Activated T-helper 1 cell treated with anti-CD3 and anti-CD28 coated beads, Interleukin-12 subunit alpha, Interleukin-12 subunit beta, Interleukin-2, Interleukin-4 antibody, amounts not matched to agents 30 ng/mL and 10 ng/mL and 1 ng/mL, durations not matched to agents 14 hours and 24 hours and 36 hours (primary cell): ENCODE results near the gene GARS1. TPM values are rescaled to one million over a fixed set of nuclear protein-coding genes. Genes with fewer than 3 reads are reported as not detected.
"Not testable (repeated sequence)": the region's sequence is repeated elsewhere in the genome, so short reads cannot be mapped to it uniquely, and the experiment has no call there.

ENCODE experiments used
- DNase-seq: peaks from one replicate; pipeline ENCODE4 v3.0.0; 2021; ENCODE audit warnings: low spot score
- H3K27ac Mint-ChIP-seq: one replicate; pipeline ENCODE4 v1.8.0; 2021; ENCODE audit warnings: mild to moderate bottlenecking, mixed read lengths
- H3K27me3 Mint-ChIP-seq: one replicate; pipeline ENCODE4 v1.8.0; 2022; ENCODE audit warnings: mild to moderate bottlenecking, moderate library complexity, mixed read lengths; ENCODE audit not compliant: insufficient read depth
- H3K36me3 Mint-ChIP-seq: one replicate; pipeline ENCODE4 v1.8.0; 2021; ENCODE audit warnings: low read depth, mixed read lengths
- H3K4me1 Mint-ChIP-seq: one replicate; pipeline ENCODE4 v1.8.0; 2021; ENCODE audit warnings: low read depth, mixed read lengths
- H3K4me3 Mint-ChIP-seq: one replicate; pipeline ENCODE4 v1.8.0; 2021; ENCODE audit warnings: mild to moderate bottlenecking, moderate library complexity, mixed read lengths
- H3K9me3 Mint-ChIP-seq: one replicate; pipeline ENCODE4 v1.8.0; 2021; ENCODE audit warnings: mixed read lengths
- intact Hi-C: fragments of 100-400 bp; cut with micrococcal nuclease; formaldehyde crosslinking; loops from one replicate; pipeline ENCODE4 v1.15.1; 2024
- total RNA-seq: library from RNA; stranded (reverse); gene quantifications from 2 replicates; pipeline ENCODE4 v1.2.3, GENCODE V29; 2022

The GARS1 gene
- total RNA-seq, 1 donor from 2014 or later: 250 TPM

DNA sequence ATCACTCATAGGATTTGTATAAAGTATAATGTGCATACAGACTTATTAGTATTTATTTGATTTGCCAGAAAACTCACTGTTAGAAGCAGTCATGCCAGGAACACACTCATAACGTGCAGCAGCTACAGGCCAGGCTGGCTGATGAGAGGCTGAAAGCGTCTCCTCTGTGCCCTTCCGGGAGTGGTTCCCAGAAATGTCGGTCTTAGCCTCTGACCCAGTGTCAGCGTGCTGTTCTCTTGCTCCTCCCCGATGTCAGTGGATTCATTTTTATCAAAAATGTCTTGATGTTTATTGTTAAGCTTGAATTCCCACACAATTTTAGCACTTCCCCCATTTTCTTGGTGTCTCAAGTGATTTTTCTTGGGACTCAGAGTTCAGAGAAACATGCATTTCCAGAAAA, 33.3 kb upstream of the GARS1 start:
- no peaks in the 10 kb centered on the region for H3K9me3 Mint-ChIP-seq
- H3K4me1 Mint-ChIP-seq: no peaks in the 10 kb centered on the region
- intact Hi-C loops: loop anchor here (5.0 to 10.0 kb wide), 2 partner anchors 209 to 497 kb away; no protein-coding TSS in a partner anchor
- H3K27me3 Mint-ChIP-seq: no peaks in the 10 kb centered on the region
- H3K36me3 Mint-ChIP-seq: peaks cover 7% of the 10 kb centered on the region
- no peak overlapping the region for H3K4me3 Mint-ChIP-seq
- no peak overlapping the region for H3K27ac Mint-ChIP-seq
- no peak for DNase-seq

DNA sequence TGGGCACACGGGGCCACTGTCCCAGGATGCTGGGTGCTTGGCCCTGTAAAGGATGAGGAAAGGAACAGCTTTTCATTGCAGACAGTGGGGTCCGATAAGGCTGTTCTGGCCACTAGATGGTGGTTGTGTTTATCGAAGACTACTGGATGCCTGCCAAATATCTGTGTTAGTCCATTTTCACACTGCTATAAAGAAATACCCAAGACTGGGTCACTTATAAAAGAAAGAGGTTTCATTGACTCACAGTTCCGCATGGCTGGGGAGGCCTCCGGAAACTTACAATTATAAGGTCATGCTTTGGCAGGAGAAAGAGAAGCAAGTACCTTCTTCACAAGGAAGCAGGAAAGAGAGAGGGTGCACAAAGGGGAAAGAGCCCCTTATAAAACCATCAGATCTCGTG, 32.2 kb upstream of the GARS1 start:
- no peaks in the 10 kb centered on the region for H3K9me3 Mint-ChIP-seq
- no peaks in the 10 kb centered on the region for H3K4me1 Mint-ChIP-seq

DNA sequence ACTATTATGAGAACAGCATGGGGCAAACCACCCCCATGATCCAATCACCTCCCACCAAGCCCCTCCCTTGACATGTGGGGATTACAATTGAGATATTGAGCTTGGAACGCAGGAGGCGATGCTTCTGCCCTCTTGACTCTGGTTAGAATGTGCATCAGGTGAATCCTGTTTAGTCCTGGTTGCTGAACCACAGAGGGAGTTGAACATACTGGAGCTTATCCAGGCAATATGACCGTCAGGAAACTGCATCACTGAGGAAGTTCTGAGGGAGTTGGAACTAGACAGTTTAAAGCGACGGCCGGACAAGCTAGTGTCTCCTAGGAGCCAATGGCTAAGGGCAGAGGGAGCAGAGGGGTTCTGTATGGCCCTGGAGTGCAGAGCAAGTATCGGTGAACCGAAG, 31.8 kb upstream of the GARS1 start:
- Mint-ChIP-seq H3K9me3 (no peaks in the 10 kb centered on the region), H3K27me3 (no peaks in the 10 kb centered on the region), H3K4me3 (no peak overlapping the region), H3K36me3 (peaks cover 7% of the 10 kb centered on the region), H3K27ac (no peak overlapping the region), H3K4me1 (no peaks in the 10 kb centered on the region)
- no peak for DNase-seq
- intact Hi-C loops: loop anchor here (5.0 to 10.0 kb wide), 2 partner anchors 211 to 498 kb away; no protein-coding TSS in a partner anchor

More for the DNA sequence above, 32.2 kb upstream of the GARS1 start:
- intact Hi-C loops: loop anchor here (5.0 to 10.0 kb wide), 2 partner anchors 210 to 498 kb away; no protein-coding TSS in a partner anchor
- no peak for DNase-seq
- no peaks in the 10 kb centered on the region for H3K27me3 Mint-ChIP-seq
- H3K36me3 Mint-ChIP-seq: peaks cover 7% of the 10 kb centered on the region
- no peak overlapping the region for H3K27ac Mint-ChIP-seq
- no peak overlapping the region for H3K4me3 Mint-ChIP-seq

DNA sequence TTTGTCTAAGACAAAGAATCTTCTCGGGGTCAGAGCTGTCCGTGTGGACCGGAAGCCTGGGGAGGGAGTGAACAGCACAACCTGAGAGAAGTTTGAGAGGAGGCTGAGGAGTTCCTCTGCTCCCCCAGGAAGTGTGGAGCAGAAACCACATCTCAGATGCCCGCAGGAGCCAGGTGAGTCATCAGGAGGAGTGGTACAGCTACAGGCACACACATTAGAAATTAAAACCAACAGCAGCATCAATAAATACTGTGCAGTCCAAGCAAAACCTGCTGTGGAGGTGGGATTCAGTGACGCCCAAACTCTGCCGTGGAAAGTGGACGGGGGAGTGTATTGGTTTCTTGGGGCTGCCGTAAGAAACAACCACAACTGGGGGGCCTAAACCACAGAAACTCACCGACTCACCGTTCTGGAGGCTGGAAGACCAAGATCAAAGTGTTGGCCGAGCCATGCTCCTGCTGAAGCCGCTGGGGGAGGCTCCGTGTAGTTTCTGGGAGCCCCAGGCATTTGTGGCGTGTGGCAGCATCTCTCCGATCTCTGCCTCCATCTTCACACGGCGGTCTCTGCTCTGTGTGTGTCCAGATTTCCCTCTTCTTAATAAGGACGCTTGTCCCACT, 31.2 kb upstream of the GARS1 start:
- H3K4me1 Mint-ChIP-seq: no peaks in the 10 kb centered on the region
- H3K27me3 Mint-ChIP-seq: no peaks in the 10 kb centered on the region
- H3K4me3 Mint-ChIP-seq: no peak overlapping the region
- intact Hi-C loops: loop anchor here (5.0 to 10.0 kb wide), 2 partner anchors 211 to 499 kb away; no protein-coding TSS in a partner anchor
- no peaks in the 10 kb centered on the region for H3K9me3 Mint-ChIP-seq
- no peak for DNase-seq
- H3K27ac Mint-ChIP-seq: no peak overlapping the region
- H3K36me3 Mint-ChIP-seq: peaks cover 9% of the 10 kb centered on the region

DNA sequence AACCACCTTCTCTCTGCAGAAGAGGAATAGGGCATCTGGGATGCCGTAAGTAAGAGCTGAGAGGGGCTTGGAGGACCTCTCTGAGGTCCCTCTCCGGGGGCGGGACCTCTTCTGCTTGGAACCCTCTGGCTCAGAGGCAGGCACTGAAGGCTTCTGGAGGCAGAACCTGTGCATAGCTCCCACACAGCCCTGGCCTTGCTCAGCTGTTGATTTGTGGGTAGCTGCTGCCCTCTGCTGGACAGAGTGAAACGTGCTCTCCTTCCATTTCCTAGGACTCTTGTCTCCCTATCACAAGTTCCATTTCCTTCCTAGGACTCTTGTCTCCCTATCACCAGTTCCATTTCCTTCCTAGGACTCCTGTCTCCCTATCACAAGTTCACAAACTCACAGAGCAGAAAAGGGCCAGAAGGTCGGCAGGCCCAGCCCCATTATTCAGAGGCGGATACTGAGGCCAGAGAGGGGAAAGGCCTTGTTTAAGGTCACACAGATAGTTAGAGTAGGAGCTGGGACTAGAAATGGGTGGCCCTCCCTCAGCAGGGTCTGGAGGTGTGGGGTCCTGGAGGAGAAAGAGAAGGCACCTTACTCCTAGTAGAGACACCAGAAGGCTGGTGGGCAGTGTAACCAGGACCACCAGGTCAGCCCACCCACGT, 30.3 kb upstream of the GARS1 start:
- no peak overlapping the region for H3K4me3 Mint-ChIP-seq

DNA sequence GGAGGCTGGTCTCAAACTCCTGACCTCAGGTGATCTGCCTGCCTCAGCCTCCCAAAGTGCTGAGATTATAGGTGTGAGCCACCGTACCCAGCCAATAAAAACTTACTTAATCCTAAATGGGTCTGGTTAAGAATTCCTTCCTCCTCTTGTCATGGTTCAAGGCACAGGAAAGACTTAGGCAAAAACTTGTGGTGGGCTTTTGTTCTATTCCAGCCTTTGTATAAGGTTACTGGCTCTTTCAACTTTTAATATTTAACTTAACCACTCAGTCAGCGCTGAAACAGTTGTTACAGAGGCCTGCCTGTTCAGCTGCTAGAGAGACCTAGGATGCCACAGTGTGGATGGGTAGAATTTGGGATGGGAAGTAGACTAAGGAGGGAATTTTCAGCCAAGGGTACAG, 28.1 kb upstream of the GARS1 start:
- H3K4me3 Mint-ChIP-seq: no peak overlapping the region
- no peaks in the 10 kb centered on the region for H3K27me3 Mint-ChIP-seq
- H3K9me3 Mint-ChIP-seq: peaks cover 5% of the 10 kb centered on the region
- peaks cover 19% of the 10 kb centered on the region for H3K36me3 Mint-ChIP-seq
- no peak for DNase-seq
- intact Hi-C loops: loop anchor here (10.0 kb wide), 1 partner anchor 502 kb away; no protein-coding TSS in a partner anchor
- H3K27ac Mint-ChIP-seq: no peak overlapping the region
- H3K4me1 Mint-ChIP-seq: no peaks in the 10 kb centered on the region

More for the DNA sequence above, 30.3 kb upstream of the GARS1 start:
- peak; percentile 65 for DNase-seq
- no peaks in the 10 kb centered on the region for H3K4me1 Mint-ChIP-seq
- H3K27ac Mint-ChIP-seq: peak overlapping the region; percentile 13
- no peaks in the 10 kb centered on the region for H3K9me3 Mint-ChIP-seq
- intact Hi-C loops: loop anchor here (1.0 to 10.0 kb wide), 7 partner anchors 16 to 500 kb away; partner anchors contain the start of gene GGCT
- H3K27me3 Mint-ChIP-seq: no peaks in the 10 kb centered on the region
- H3K36me3 Mint-ChIP-seq: peaks cover 13% of the 10 kb centered on the region

DNA sequence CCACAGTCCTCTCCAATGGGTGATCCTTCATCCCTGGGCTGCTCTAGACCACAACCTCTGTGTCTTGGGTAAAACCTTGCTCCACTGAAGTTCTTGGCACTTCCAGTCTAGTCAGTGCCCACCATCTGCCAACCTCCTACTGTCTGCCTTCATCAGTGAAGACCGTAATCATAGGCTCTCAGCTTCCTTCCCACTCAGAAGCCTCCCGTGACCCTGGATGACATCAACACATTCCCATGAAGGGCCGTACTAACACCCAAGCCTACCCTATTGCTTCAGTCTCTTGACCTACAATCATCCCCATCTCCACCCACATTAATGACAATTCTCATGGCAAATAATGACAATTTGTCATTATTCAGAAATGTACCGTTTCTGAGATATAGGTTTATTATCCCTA, 27.6 kb upstream of the GARS1 start:
- intact Hi-C loops: loop anchor here (10.0 kb wide), 1 partner anchor 502 kb away; no protein-coding TSS in a partner anchor
- H3K27ac Mint-ChIP-seq: no peak overlapping the region

DNA sequence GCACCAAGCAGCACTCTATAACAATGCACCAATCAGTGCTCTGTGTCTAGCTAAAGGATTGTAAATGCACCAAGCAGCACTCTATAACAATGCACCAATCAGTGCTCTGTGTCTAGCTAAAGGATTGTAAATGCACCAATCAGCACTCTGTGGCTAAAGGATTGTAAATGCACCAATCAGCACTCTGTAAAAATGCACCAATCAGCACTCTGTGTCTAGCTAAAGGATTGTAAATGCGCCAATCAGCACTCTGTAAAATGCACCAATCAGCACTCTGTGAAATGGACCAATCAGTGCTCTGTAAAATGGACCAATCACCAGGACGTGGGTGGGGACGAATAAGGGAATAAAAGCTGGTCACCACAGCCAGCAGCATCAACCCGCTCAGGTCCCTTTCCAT, 24.4 kb upstream of the GARS1 start:
- H3K27ac Mint-ChIP-seq, H3K4me3 Mint-ChIP-seq, H3K4me1 Mint-ChIP-seq: not testable (repeated sequence)

More for the DNA sequence above, 27.6 kb upstream of the GARS1 start:
- peaks cover 18% of the 10 kb centered on the region for H3K36me3 Mint-ChIP-seq
- peaks cover 5% of the 10 kb centered on the region for H3K9me3 Mint-ChIP-seq
- DNase-seq: no peak
- H3K4me3 Mint-ChIP-seq: no peak overlapping the region
- no peaks in the 10 kb centered on the region for H3K27me3 Mint-ChIP-seq
- H3K4me1 Mint-ChIP-seq: no peaks in the 10 kb centered on the region

DNA sequence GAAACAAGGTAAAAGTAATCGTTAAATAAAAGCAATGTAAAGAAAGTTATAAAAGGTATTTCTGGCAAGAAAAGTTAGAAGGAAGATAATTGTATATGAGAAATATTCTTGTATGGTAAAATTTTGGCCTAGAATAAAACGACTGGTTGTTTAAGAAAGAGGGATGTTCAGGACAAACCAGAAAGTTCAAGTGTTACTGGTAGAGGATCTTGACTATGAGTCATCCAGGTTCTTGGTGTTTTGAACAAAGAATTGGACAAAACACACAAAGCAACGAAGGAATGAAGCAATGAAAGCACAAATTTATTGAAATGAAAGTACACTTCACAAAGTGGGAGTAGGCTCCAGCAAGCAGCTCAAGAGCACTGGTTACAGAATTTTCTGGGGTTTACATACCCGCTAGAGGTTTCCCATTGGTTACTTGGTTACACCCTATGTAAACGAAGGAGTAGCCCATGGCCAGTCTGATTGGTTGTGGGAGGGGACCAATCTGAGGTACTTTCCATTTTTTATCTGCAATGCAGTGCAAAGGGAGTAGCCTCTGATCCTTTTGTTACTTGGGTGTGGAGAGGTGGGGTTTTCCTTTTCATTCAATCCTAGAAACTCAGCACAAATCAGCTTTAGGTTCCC, 22.4 kb upstream of the GARS1 start:
- no peak for DNase-seq
- H3K36me3 Mint-ChIP-seq: peaks cover 43% of the 10 kb centered on the region
- H3K27me3 Mint-ChIP-seq: no peaks in the 10 kb centered on the region
- H3K9me3 Mint-ChIP-seq: peaks cover 21% of the 10 kb centered on the region
- intact Hi-C loops: no loop called here
- H3K4me1 Mint-ChIP-seq: no peaks in the 10 kb centered on the region
- H3K27ac Mint-ChIP-seq: no peak overlapping the region
- no peak overlapping the region for H3K4me3 Mint-ChIP-seq

More for the DNA sequence above, 24.4 kb upstream of the GARS1 start:
- DNase-seq, intact Hi-C loops, H3K9me3 Mint-ChIP-seq, H3K27me3 Mint-ChIP-seq: not testable (repeated sequence)
- peaks cover 29% of the 10 kb centered on the region for H3K36me3 Mint-ChIP-seq

DNA sequence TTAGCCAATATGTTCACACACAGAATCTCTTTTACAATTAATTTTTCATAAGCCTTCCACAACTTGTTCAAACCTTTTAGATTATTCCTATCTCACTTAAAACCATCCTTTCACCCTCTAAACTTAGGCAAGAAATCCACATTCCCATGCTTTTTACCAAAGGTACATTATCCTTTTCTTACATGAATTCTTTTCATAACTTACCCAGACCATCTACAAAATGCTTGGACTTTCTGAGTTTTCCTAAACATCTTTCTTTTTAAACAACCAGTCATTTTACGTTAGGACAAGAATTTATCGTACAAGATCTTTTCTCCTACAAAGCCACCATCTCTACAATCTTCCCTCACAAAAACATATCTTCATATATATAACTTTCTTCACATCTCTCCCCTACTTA, 18.8 kb upstream of the GARS1 start:
- intact Hi-C loops: no loop called here
- no peaks in the 10 kb centered on the region for H3K4me1 Mint-ChIP-seq
- DNase-seq: no peak
- no peak overlapping the region for H3K27ac Mint-ChIP-seq
- H3K27me3 Mint-ChIP-seq: no peaks in the 10 kb centered on the region
- peaks cover 21% of the 10 kb centered on the region for H3K9me3 Mint-ChIP-seq
- H3K36me3 Mint-ChIP-seq: peaks cover 57% of the 10 kb centered on the region
- no peak overlapping the region for H3K4me3 Mint-ChIP-seq

DNA sequence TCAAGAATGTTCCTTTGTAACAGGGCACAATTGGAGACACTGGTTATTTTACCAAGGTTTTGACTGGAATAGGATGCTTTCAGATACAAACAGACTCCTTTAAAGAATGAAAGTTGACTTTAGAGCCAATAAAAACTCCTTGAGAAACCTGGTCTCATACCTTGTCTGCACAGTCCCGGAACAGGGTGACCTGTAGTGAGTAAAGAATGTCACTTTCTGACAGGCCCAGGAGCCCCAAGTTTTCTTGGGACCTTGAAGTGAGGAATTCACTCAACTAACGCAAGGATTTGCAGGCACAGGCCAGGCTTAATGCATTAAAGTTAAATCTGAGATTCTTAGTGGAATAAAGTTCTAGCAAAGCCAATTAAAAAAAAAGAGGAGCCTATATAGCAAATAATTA, 11.5 kb upstream of the GARS1 start:
- no peaks in the 10 kb centered on the region for H3K4me1 Mint-ChIP-seq
- no peak for DNase-seq
- H3K27ac Mint-ChIP-seq: no peak overlapping the region
- H3K9me3 Mint-ChIP-seq: peaks cover 17% of the 10 kb centered on the region
- H3K27me3 Mint-ChIP-seq: no peaks in the 10 kb centered on the region
- intact Hi-C loops: no loop called here
- H3K4me3 Mint-ChIP-seq: no peak overlapping the region
- H3K36me3 Mint-ChIP-seq: peaks cover 50% of the 10 kb centered on the region

DNA sequence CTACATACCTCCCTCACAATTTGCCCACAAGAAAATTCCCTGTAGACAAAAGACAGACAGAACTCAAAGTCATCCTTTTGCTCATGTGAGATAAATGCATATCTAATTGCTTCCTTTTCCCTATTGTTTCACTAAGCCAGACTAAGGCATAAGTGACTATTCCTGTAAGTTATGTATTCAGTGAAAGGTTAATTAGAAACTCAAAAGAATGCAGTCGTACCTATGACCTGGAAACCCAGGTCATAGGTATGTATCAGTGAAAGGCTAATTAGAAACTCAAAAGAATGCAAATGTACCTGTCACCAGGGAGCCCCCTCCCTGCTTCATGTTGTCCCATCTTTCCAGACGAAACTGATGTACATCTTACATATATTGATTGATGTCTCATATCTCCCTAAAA, 10.3 kb upstream of the GARS1 start:
- no peak overlapping the region for H3K4me3 Mint-ChIP-seq
- H3K27me3 Mint-ChIP-seq: no peaks in the 10 kb centered on the region
- DNase-seq: no peak
- H3K9me3 Mint-ChIP-seq: peaks cover 24% of the 10 kb centered on the region
- H3K36me3 Mint-ChIP-seq: peaks cover 43% of the 10 kb centered on the region
- no peak overlapping the region for H3K27ac Mint-ChIP-seq
- intact Hi-C loops: no loop called here
- H3K4me1 Mint-ChIP-seq: no peaks in the 10 kb centered on the region

DNA sequence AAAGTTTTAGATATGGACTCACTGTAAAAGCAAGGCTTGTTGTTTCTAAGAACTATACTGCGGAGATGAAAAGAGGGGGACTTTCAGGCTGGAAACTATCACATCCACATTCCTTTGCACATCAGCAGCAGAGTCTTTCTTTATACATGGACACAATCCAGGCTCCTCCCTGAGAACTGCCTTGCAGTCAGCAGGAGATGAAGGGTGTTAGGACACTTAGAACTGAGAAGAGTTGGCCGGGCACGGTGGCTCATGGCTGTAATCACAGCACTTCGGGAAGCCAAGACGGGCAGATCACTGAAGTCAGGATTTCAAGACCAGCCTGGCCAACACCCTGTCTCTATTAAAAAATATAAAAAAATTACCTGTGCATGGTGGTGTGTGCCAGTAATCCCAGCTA, 9.7 kb upstream of the GARS1 start:
- DNase-seq: no peak
- intact Hi-C loops: no loop called here
- Mint-ChIP-seq H3K27ac (no peak overlapping the region), H3K27me3 (no peaks in the 10 kb centered on the region), H3K4me1 (peaks cover 5% of the 10 kb centered on the region), H3K4me3 (no peak overlapping the region), H3K9me3 (peaks cover 24% of the 10 kb centered on the region), H3K36me3 (peaks cover 43% of the 10 kb centered on the region)
